Right atrium auricular region (tissue), 2 donors: Measurements from ENCODE around the gene TBC1D5. TPM values are rescaled to one million over a fixed set of nuclear protein-coding genes. Genes with fewer than 3 reads are reported as not detected.

ENCODE experiments used
- DNase-seq: peaks from one replicate; pipeline ENCODE4 v3.0.0-alpha.2; 2019; ENCODE audit warnings: low spot score
- H3K27ac ChIP-seq, 2 donors: fragments of 200-600 bp; sonication (generic); 1 replicate in 1 of 2; 2 replicates in 1 of 2; pipeline ENCODE4 v1.5.1; 2016 to 2019
- H3K27me3 ChIP-seq, 2 donors: fragments of 200-600 bp; sonication (generic); one replicate each; pipeline versions ENCODE4 v1.5.1 to v1.6.0; 2017 to 2019
- H3K36me3 ChIP-seq: fragments of 200-600 bp; sonication (generic); one replicate; pipeline ENCODE4 v1.5.1; 2016
- H3K4me1 ChIP-seq, 2 donors: fragments of 200-600 bp; sonication (generic); one replicate each; pipeline versions ENCODE4 v1.5.1 to v1.6.0; 2017 to 2019
- H3K4me3 ChIP-seq, 2 donors: fragments of 200-600 bp; sonication (generic); 1 replicate in 1 of 2; 2 replicates in 1 of 2; pipeline ENCODE4 v1.5.1; 2017 to 2019; ENCODE audit warnings: mild to moderate bottlenecking in 1 of 2, moderate library complexity in 1 of 2
- H3K9me3 ChIP-seq, 2 donors: fragments of 200-600 bp; sonication (generic); one replicate each; pipeline ENCODE4 v1.5.1; 2019
- total RNA-seq, 2 donors: library from RNA; depleted of rRNA; stranded (reverse); fragments of >200 nt; gene quantifications; one replicate each; pipeline ENCODE4 v1.1.0, GENCODE V29; 2016
- TF ChIP-seq, protein P1 (sequence below), 2 donors: fragments of 200-600 bp; sonication (generic); IDR thresholded peaks; one replicate each; pipeline ENCODE4 v1.5.1; 2019; ENCODE audit warnings: antibody characterized with exemption in 2 of 2

Gene TBC1D5
- total RNA-seq, 2 donors from 2014 or later, result 35.2 to 40.2 TPM

DNA sequence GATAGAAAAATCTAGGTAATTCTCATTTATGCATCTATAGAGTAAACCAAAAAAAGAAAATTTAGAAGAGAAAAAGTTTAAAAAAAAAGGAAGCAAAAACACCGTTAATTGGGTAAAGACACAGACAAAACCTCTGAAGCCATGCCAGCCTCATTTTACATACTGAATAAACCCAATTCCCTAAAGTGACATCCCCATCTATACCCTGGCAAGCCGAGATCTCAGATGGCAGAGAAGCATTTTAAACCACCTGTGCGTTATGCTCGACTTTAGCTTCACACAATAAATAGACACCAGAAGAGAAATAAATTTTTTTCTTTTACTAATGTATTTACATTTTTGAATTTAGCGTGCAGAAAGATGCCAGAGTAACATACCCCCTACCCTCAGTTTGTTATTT, 475.6 kb downstream of the TBC1D5 start:
- no peak overlapping the region for H3K27ac ChIP-seq
- H3K36me3 ChIP-seq, result no peaks in the 10 kb centered on the region
- TF ChIP-seq, protein P1, sequence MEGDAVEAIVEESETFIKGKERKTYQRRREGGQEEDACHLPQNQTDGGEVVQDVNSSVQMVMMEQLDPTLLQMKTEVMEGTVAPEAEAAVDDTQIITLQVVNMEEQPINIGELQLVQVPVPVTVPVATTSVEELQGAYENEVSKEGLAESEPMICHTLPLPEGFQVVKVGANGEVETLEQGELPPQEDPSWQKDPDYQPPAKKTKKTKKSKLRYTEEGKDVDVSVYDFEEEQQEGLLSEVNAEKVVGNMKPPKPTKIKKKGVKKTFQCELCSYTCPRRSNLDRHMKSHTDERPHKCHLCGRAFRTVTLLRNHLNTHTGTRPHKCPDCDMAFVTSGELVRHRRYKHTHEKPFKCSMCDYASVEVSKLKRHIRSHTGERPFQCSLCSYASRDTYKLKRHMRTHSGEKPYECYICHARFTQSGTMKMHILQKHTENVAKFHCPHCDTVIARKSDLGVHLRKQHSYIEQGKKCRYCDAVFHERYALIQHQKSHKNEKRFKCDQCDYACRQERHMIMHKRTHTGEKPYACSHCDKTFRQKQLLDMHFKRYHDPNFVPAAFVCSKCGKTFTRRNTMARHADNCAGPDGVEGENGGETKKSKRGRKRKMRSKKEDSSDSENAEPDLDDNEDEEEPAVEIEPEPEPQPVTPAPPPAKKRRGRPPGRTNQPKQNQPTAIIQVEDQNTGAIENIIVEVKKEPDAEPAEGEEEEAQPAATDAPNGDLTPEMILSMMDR (IDR thresholded peaks at IDR 0.05), result no peak
- H3K9me3 ChIP-seq, result no peaks in the 10 kb centered on the region
- DNase-seq, result no peak
- H3K4me3 ChIP-seq, result no peak overlapping the region
- H3K27me3 ChIP-seq, result no peaks in the 10 kb centered on the region
- peaks cover 0 to 7% of the 10 kb centered on the region in 2 donors for H3K4me1 ChIP-seq

DNA sequence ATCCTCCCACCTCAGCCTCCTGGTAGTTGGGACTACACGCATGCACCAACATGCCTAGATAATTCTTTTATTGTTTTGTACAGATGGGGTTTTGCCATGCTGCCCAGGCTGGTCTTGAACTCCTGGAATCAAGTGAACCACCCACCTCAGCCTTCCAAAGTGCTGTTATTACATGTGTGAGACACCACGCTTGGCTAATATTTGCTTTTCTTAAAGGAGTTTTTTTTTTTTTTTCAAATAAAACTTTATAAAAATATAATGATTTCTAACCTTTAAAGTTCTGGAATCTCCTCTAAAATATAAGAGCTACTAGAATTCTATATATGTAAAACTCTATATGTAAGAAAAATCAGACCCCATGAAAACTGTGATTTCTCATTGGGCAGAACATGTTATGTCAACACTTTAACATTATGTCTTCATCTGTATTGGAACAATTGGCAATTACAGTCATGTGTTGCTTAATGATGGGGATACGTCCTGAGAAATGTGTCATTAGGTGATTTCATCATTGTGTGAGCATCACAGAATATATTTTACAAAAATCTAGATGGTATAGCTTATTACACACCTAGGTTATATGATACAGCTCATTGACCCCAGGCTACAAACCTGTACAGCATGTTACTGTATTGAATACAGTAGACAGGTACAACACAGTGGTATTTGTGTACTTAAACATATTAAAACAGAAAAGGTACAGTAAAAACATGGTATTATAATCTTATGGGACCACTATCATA, 480.6 kb downstream of the TBC1D5 start:
- no peaks in the 10 kb centered on the region for H3K27me3 ChIP-seq
- no peak overlapping the region for H3K4me3 ChIP-seq
- DNase-seq, result no peak
- H3K9me3 ChIP-seq, result no peaks in the 10 kb centered on the region
- peaks cover 0 to 7% of the 10 kb centered on the region in 2 donors for H3K4me1 ChIP-seq
- TF ChIP-seq, protein P1 (IDR thresholded peaks at IDR 0.05), result no peak
- no peak overlapping the region for H3K27ac ChIP-seq
- no peaks in the 10 kb centered on the region for H3K36me3 ChIP-seq

DNA sequence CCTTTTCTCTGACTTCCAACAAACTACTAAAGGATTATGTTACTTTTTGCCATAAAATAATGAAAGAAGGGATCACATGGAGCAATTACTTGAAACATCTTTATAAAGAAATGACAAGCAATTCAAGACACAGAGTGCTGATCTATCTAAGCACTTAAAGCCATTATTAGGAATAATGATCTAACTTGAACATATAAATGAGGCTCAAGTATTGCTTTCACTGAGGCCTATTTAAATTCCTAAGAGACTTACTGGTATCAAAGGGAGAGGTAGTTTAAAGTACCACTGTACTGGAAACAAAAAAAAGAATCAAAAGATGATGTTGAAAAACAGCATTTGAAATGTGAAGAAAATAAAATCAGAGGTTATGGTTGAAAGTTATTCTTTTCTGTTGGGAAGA, 482.2 kb downstream of the TBC1D5 start:
- Histone ChIP-seq H3K27ac (no peak overlapping the region), H3K4me3 (no peak overlapping the region), H3K9me3 (no peaks in the 10 kb centered on the region), H3K4me1 (no peaks in the 10 kb centered on the region), H3K27me3 (no peaks in the 10 kb centered on the region), H3K36me3 (no peaks in the 10 kb centered on the region)
- no peak for DNase-seq
- TF ChIP-seq, protein P1 (IDR thresholded peaks at IDR 0.05), result no peak

DNA sequence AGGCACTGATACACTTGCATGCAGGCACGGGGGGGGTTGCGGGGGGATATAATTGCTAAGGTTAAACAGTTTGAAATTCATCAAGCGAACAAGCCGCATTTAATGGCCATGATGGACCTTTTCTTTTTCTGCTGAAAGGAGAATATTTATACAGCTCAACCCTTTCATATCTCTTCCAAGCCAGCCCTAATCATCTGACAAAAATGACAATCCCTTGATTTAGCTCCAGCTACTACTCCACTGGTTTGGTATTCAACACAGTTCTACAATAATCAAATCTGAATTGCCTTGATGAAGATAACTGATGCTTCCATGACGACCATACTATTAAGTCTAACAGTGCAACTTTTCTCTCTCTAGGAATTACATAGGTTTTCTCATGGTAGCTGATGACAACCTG, 482.7 kb downstream of the TBC1D5 start:
- TF ChIP-seq, protein P1 (IDR thresholded peaks at IDR 0.05), result no peak
- DNase-seq, result no peak
- Histone ChIP-seq H3K4me3 (no peak overlapping the region), H3K36me3 (no peaks in the 10 kb centered on the region), H3K27ac (no peak overlapping the region), H3K4me1 (no peaks in the 10 kb centered on the region), H3K27me3 (no peaks in the 10 kb centered on the region), H3K9me3 (no peaks in the 10 kb centered on the region)

DNA sequence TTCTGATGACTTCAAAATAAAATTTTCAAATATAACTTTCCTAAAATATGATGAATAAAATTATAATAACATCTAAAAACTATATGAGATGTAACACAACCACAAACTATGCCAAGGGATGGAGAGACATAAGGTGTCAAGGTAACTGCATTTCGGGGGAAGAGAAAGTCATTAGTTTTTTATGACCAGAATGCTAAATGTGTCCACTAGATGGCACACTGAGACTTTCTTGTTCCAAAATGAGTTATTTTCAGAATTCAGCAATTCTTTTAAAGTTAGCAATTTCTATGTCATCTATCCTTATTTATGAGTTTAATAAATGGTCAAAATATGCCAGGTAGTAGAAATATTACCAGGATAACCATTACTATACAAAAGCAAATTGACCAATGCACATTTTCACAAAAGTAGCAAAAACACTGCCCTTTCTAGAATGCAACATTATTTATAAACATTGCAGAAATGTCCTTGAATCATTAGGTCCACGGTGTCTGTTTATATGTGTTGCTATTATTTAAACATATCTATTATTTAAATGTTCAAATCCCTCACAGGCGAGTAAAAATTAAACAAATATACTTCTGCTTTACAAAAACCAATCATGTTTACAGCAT, 483.5 kb downstream of the TBC1D5 start:
- no peaks in the 10 kb centered on the region for H3K36me3 ChIP-seq
- no peak for DNase-seq
- no peaks in the 10 kb centered on the region for H3K4me1 ChIP-seq
- H3K27me3 ChIP-seq, result no peaks in the 10 kb centered on the region
- TF ChIP-seq, protein P1 (IDR thresholded peaks at IDR 0.05), result peak; percentile 69 to 84
- H3K27ac ChIP-seq, result no peak overlapping the region
- no peak overlapping the region for H3K4me3 ChIP-seq
- no peaks in the 10 kb centered on the region for H3K9me3 ChIP-seq
